Measurements from ENCODE around the gene RAD51B.

DNA sequence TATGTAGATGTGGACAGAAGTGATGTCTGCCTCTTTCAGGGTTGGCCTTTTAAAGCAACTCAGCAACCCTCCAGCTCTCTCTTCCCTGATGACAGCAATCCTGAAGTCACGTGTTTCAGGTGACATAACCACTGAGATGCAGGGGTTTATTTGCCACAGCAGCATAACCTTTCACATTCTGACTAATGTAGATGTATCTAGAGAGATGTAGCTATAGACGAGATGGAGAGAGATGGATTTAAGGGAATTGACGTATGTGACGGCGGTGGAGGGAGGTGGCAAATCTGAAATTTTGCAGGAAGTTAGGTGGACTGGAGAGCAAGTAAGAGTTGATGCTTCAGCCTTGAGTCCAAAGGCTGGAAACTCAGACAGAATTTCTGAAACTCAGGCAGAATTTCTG, 847.3 kb downstream of the RAD51B start:
- TF ChIP-seq EZH2 (IDR thresholded peaks at IDR 0.05) (no peak), POLR2AphosphoS5 (IDR thresholded peaks at IDR 0.05; ENCODE audit: borderline replicate concordance, low read depth, low read length) (no peak)
